ENCODE data around the gene KRT36.

DNA sequence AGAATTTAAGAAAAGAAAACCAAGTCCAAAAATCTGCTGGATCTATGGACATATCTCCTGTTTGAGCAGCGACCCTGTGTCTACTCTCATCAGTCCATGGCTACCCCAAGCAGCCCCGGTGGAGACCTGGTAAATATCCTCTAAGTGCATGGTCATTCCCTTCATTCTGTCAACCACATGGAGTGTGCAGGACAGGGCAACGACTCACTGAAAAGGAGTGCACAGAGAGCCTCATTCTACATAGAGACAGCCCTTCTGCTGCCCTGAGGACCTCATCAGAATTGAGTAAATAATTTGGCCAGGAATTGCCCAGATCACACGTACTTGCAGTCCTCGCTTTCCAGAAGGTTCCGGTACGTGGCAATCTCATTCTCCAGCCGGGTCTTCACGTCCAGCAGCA lies 51.9 kb downstream of the KRT36 start:
- TF ChIP-seq POLR2AphosphoS5 (IDR thresholded peaks at IDR 0.05): no peak
- TF ChIP-seq, protein P1, sequence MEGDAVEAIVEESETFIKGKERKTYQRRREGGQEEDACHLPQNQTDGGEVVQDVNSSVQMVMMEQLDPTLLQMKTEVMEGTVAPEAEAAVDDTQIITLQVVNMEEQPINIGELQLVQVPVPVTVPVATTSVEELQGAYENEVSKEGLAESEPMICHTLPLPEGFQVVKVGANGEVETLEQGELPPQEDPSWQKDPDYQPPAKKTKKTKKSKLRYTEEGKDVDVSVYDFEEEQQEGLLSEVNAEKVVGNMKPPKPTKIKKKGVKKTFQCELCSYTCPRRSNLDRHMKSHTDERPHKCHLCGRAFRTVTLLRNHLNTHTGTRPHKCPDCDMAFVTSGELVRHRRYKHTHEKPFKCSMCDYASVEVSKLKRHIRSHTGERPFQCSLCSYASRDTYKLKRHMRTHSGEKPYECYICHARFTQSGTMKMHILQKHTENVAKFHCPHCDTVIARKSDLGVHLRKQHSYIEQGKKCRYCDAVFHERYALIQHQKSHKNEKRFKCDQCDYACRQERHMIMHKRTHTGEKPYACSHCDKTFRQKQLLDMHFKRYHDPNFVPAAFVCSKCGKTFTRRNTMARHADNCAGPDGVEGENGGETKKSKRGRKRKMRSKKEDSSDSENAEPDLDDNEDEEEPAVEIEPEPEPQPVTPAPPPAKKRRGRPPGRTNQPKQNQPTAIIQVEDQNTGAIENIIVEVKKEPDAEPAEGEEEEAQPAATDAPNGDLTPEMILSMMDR (IDR thresholded peaks at IDR 0.05 in 8 of 11, conservative IDR thresholded peaks at IDR 0.05 in 3 of 11): no peak

All from spleen (tissue), 7 donors.